VCaP (cell line): Measurements from ENCODE around the gene DLGAP1.

Experiments
- H3K27ac ChIP-seq: fragments of 450-650 bp; 2 replicates; pipeline ENCODE4 v1.5.1; 2017
- TF ChIP-seq, protein P1 (sequence below): fragments of 450-650 bp; conservative IDR thresholded peaks from 2 replicates; pipeline ENCODE4 v1.5.1; 2017; ENCODE audit warnings: mild to moderate bottlenecking, moderate library complexity

DLGAP1 gene

GRCh38 chr18:4203568-4204437 lies 251.3 kb downstream of the DLGAP1 start:
- TF ChIP-seq, protein P1, sequence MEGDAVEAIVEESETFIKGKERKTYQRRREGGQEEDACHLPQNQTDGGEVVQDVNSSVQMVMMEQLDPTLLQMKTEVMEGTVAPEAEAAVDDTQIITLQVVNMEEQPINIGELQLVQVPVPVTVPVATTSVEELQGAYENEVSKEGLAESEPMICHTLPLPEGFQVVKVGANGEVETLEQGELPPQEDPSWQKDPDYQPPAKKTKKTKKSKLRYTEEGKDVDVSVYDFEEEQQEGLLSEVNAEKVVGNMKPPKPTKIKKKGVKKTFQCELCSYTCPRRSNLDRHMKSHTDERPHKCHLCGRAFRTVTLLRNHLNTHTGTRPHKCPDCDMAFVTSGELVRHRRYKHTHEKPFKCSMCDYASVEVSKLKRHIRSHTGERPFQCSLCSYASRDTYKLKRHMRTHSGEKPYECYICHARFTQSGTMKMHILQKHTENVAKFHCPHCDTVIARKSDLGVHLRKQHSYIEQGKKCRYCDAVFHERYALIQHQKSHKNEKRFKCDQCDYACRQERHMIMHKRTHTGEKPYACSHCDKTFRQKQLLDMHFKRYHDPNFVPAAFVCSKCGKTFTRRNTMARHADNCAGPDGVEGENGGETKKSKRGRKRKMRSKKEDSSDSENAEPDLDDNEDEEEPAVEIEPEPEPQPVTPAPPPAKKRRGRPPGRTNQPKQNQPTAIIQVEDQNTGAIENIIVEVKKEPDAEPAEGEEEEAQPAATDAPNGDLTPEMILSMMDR, result no peak
- H3K27ac ChIP-seq, result no peak overlapping the region

GRCh38 chr18:4200399-4200798 lies 254.7 kb downstream of the DLGAP1 start:
- TF ChIP-seq, protein P1, result no peak
- no peak overlapping the region for H3K27ac ChIP-seq

- TF ChIP-seq, protein P1, result no peak
- no peak overlapping the region for H3K27ac ChIP-seq
These were observed 256.2 kb downstream of the DLGAP1 start for GRCh38 chr18:4198956-4199355.

- no peak overlapping the region for H3K27ac ChIP-seq
- TF ChIP-seq, protein P1, result no peak
These were observed 258.8 kb downstream of the DLGAP1 start for GRCh38 chr18:4196351-4196750.

DNA sequence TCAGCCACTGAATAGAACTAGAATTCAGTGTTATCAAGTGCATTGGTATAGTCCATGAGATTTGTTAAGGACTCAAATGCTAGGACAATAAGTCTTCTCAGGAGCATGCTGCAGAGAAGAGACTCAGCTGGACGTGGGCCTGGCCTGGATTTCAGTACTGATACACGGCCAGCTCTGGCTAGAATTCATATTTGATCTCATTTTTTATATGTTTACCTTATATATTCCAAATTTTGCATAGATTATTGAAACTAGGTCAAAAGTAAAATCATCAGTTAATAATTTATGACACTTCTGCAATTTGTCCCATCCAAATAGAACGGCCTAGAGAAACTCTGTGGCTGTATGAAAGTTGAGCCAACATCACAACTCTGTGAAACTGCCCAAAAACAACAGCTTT lies 262.0 kb downstream of the DLGAP1 start:
- H3K27ac ChIP-seq, result no peak overlapping the region
- TF ChIP-seq, protein P1, result no peak

DNA sequence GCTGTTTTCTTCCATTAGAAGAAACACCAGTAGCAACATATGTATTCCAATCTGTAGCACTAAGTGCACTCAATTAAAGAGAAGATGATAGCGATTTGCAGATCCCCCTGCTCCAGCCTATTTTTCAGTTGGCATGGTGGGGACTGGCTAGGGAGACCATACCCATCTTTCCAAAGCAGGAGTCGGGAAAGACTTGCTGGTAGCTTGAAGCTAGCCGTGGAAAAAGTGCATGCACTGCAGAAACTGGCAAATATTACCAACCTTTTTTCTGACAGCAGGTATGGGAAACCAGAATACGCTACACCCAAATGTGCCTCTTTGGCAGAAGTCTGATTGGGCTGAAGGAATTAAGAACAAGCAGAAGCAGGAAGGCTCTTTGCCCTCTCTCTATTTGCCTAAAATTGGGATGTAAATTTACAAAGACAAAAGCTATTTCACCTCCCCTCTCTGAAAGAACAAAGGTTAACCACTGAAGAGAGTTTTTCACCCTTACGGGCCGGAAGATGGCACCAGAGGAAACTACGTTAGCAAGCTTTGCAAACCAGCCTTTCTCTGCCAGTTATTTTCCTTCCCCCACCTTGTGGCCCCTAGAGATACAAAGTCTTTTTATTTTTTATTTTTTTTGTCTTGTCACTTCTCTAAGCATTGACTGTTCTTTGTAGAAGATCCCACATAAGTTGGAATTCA lies 273.1 kb downstream of the DLGAP1 start:
- TF ChIP-seq, protein P1, result 0 out of 2 replicates have a peak, but pooled peaks have one; percentile 15

GRCh38 chr18:4181086-4181485 lies 274.0 kb downstream of the DLGAP1 start:
- H3K27ac ChIP-seq, result no peak overlapping the region
- TF ChIP-seq, protein P1, result no peak

More for the DNA sequence above, 273.1 kb downstream of the DLGAP1 start:
- H3K27ac ChIP-seq, result no peak overlapping the region
